GM10847 (cell line): Measurements from ENCODE around the gene PPP3CA.

Experiments
- POLR2A ChIP-seq: IDR thresholded peaks from 2 replicates; pipeline ENCODE4 v1.6.1; 2011; ENCODE audit not compliant: insufficient read length; ENCODE audit errors: extremely low read depth

PPP3CA gene

GRCh38 chr4:101190751-101191150 lies 156.6 kb downstream of the PPP3CA start:
- no peak for TF ChIP-seq POLR2A

GRCh38 chr4:101188906-101189305 lies 158.4 kb downstream of the PPP3CA start:
- no peak for TF ChIP-seq POLR2A

GRCh38 chr4:101187841-101188240 lies 159.5 kb downstream of the PPP3CA start:
- TF ChIP-seq POLR2A, result no peak

GRCh38 chr4:101186567-101187184 lies 160.7 kb downstream of the PPP3CA start:
- no peak for TF ChIP-seq POLR2A

- TF ChIP-seq POLR2A, result no peak
Observed at GRCh38 chr4:101184668-101185067, 162.7 kb downstream of the PPP3CA start.

- TF ChIP-seq POLR2A, result no peak
Observed at GRCh38 chr4:101183666-101184373, 163.5 kb downstream of the PPP3CA start.

GRCh38 chr4:101183221-101183620 lies 164.1 kb downstream of the PPP3CA start:
- no peak for TF ChIP-seq POLR2A

GRCh38 chr4:101178731-101179130 lies 168.6 kb downstream of the PPP3CA start:
- no peak for TF ChIP-seq POLR2A

GRCh38 chr4:101177154-101177553 lies 170.2 kb downstream of the PPP3CA start:
- no peak for TF ChIP-seq POLR2A

- no peak for TF ChIP-seq POLR2A
Observed at GRCh38 chr4:101175896-101176676, 171.2 kb downstream of the PPP3CA start.

- TF ChIP-seq POLR2A, result no peak
Observed at GRCh38 chr4:101174679-101175345, 172.5 kb downstream of the PPP3CA start.

GRCh38 chr4:101172369-101172768 lies 175.0 kb downstream of the PPP3CA start:
- no peak for TF ChIP-seq POLR2A

GRCh38 chr4:101171747-101172146 lies 175.6 kb downstream of the PPP3CA start:
- TF ChIP-seq POLR2A, result no peak

GRCh38 chr4:101169044-101170014 lies 178.0 kb downstream of the PPP3CA start:
- no peak for TF ChIP-seq POLR2A
